HG03439 (cell line): ENCODE measurements around the gene TMX2.
"Not testable (repeated sequence)": the region's sequence is repeated elsewhere in the genome, so short reads cannot be mapped to it uniquely, and the experiment has no call there.

Experiments used
- ATAC-seq: cut with Tn5 transposase; IDR thresholded peaks from one replicate; pipeline ENCODE4 v1.9.1; 2021; ENCODE audit warnings: mild to moderate bottlenecking, moderate library complexity; ENCODE audit not compliant: unreplicated experiment

TMX2 gene

GRCh38 chr11:57711414-57712255 is 758 bp upstream of the TMX2 start, which contains the start of gene MED19:
MED19 (minus strand) TSS chr11:57712215; CDS start chr11:57712179, 36 bp downstream.
- peak; percentile 50 for ATAC-seq

- ATAC-seq: no peak
Observed at GRCh38 chr11:57713835-57714234, 1.4 kb downstream of the TMX2 start.

- ATAC-seq: not testable (repeated sequence)
Observed at GRCh38 chr11:57716726-57717125, 4.3 kb downstream of the TMX2 start.

- ATAC-seq: no peak
Observed at GRCh38 chr11:57727185-57727584, 14.8 kb downstream of the TMX2 start.

GRCh38 chr11:57728829-57729228 is 16.4 kb downstream of the TMX2 start:
- no peak for ATAC-seq

GRCh38 chr11:57729479-57729878 is 17.1 kb downstream of the TMX2 start:
- no peak for ATAC-seq

- ATAC-seq: no peak
Observed at GRCh38 chr11:57732661-57733060, 20.3 kb downstream of the TMX2 start.

GRCh38 chr11:57735619-57736298 is 23.4 kb downstream of the TMX2 start:
- ATAC-seq: no peak

- peak; percentile 92 for ATAC-seq
Observed at GRCh38 chr11:57741132-57742086, 29.0 kb downstream of the TMX2 start, which contains the start of gene SELENOH. SELENOH (plus strand) TSS chr11:57741491; CDS start chr11:57741596, 105 bp downstream.

- no peak for ATAC-seq
Observed at GRCh38 chr11:57742087-57742452, 29.7 kb downstream of the TMX2 start.

- no peak for ATAC-seq
Observed at GRCh38 chr11:57744357-57744756, 32.0 kb downstream of the TMX2 start.

- no peak for ATAC-seq
Observed at GRCh38 chr11:57745206-57745605, 32.8 kb downstream of the TMX2 start.

GRCh38 chr11:57746920-57747319 is 34.5 kb downstream of the TMX2 start:
- ATAC-seq: no peak

- ATAC-seq: no peak
Observed at GRCh38 chr11:57751176-57751575, 38.8 kb downstream of the TMX2 start.

- no peak for ATAC-seq
Observed at GRCh38 chr11:57751676-57752253, 39.4 kb downstream of the TMX2 start, which contains the start of gene BTBD18. BTBD18 (minus strand) TSS chr11:57751819; CDS start chr11:57751188, 631 bp downstream.

GRCh38 chr11:57752954-57753353 is 40.6 kb downstream of the TMX2 start:
- ATAC-seq: no peak

- no peak for ATAC-seq
Observed at GRCh38 chr11:57758174-57758573, 45.8 kb downstream of the TMX2 start.

- ATAC-seq: no peak
Observed at GRCh38 chr11:57761301-57762234, 49.2 kb downstream of the TMX2 start, which contains the start of gene CTNND1. CTNND1 (plus strand) TSS chr11:57761802; CDS start chr11:57791479, 29,677 bp downstream.

GRCh38 chr11:57762235-57762861 is 50.0 kb downstream of the TMX2 start:
- ATAC-seq: no peak
